OCI-LY7 (cell line): ENCODE measurements around the gene DST. TPM values are rescaled to one million over a fixed set of nuclear protein-coding genes. Genes with fewer than 3 reads are reported as not detected.

ENCODE experiments used
- BruUV-seq: library from RNA; stranded (reverse); fragments of 400-500 nt; replicated peaks from 2 replicates; lab custom pipeline; 2021; lab: Mats Ljungman, UMichigan
- CTCF ChIA-PET: fragments of 300-600 bp; sonication (Branson Sonifier 250); formaldehyde crosslinking; loops from one replicate; lab custom pipeline; 2022; ENCODE audit warnings: antibody characterized with exemption; ENCODE audit not compliant: unreplicated experiment; lab: Charles Lee
- POLR2A ChIA-PET: fragments of 300-600 bp; sonication (Branson Sonifier 250); formaldehyde crosslinking; loops from one replicate; lab custom pipeline; 2022; ENCODE audit warnings: antibody characterized with exemption; lab: Charles Lee
- DNase-seq: peaks from one replicate; pipeline ENCODE4 v3.0.0-alpha.2; 2015; ENCODE audit warnings: low spot score
- H2AFZ ChIP-seq: fragments of 200-600 bp; sonication (generic), shearing (Covaris generic); 2 replicates; pipeline ENCODE4 v1.6.1; 2014; ENCODE audit warnings: mild to moderate bottlenecking, antibody characterized with exemption, low read length, moderate library complexity
- H3K27ac ChIP-seq: fragments of 200-600 bp; sonication (generic); 2 replicates; pipeline ENCODE4 v1.5.1; 2014; ENCODE audit warnings: mixed run types, low read depth, mild to moderate bottlenecking, moderate library complexity, low read length, inconsistent platforms; ENCODE audit not compliant: poor library complexity, severe bottlenecking
- H3K36me3 ChIP-seq: fragments of 200-600 bp; sonication (generic); 2 replicates; pipeline ENCODE4 v1.6.1; 2014; ENCODE audit warnings: mild to moderate bottlenecking, antibody characterized with exemption, low read length, moderate library complexity, mixed read lengths; ENCODE audit not compliant: insufficient read depth
- H3K4me1 ChIP-seq: fragments of 200-600 bp; sonication (generic); 2 replicates; pipeline ENCODE4 v1.5.1; 2014; ENCODE audit warnings: mild to moderate bottlenecking, low read length; ENCODE audit not compliant: insufficient read depth, poor library complexity, severe bottlenecking
- H3K4me2 ChIP-seq: fragments of 200-600 bp; sonication (generic); 2 replicates; pipeline ENCODE4 v1.6.1; 2014; ENCODE audit warnings: mild to moderate bottlenecking, low read length
- H3K4me3 ChIP-seq: fragments of 200-600 bp; sonication (generic); 2 replicates; pipeline ENCODE4 v1.5.1; 2014; ENCODE audit warnings: mild to moderate bottlenecking, low read depth, low read length; ENCODE audit not compliant: poor library complexity, severe bottlenecking
- H3K79me2 ChIP-seq: fragments of 200-600 bp; sonication (generic); 2 replicates; pipeline ENCODE4 v1.6.1; 2016; ENCODE audit warnings: low read depth, mild to moderate bottlenecking, low read length, moderate library complexity, mixed read lengths; ENCODE audit not compliant: insufficient read depth
- H3K9me2 ChIP-seq: fragments of 200-600 bp; sonication (generic); 2 replicates; pipeline ENCODE4 v1.6.1; 2016; ENCODE audit warnings: mild to moderate bottlenecking, low read length, mixed read lengths; ENCODE audit not compliant: insufficient read depth
- H3K9me3 ChIP-seq: fragments of 200-600 bp; sonication (generic); 2 replicates; pipeline ENCODE4 v1.6.1; 2014; ENCODE audit warnings: mild to moderate bottlenecking, mixed run types, low read length, mixed read lengths
- H4K20me1 ChIP-seq: fragments of 200-600 bp; sonication (generic); 2 replicates; pipeline ENCODE4 v1.6.1; 2014; ENCODE audit warnings: mild to moderate bottlenecking, antibody characterized with exemption, low read length, moderate library complexity, mixed read lengths; ENCODE audit not compliant: insufficient read depth
- CTCF ChIP-seq: fragments of 200-600 bp; sonication (generic); conservative IDR thresholded peaks from 2 replicates; pipeline ENCODE4 v1.5.1; 2014; ENCODE audit warnings: mild to moderate bottlenecking, antibody characterized with exemption, low read length, moderate library complexity, mixed read lengths
- EZH2phosphoT487 ChIP-seq: fragments of 200-600 bp; sonication (generic); IDR thresholded peaks from 2 replicates; pipeline ENCODE4 v1.6.1; 2018; ENCODE audit warnings: low read depth, borderline replicate concordance, mild to moderate bottlenecking, mixed run types, antibody characterized with exemption, low read length, moderate library complexity, mixed read lengths
- intact Hi-C: fragments of 100-400 bp; cut with micrococcal nuclease; formaldehyde crosslinking; loops from one replicate; pipeline ENCODE4 v1.10.0; 2022; ENCODE audit not compliant: unreplicated experiment
- total RNA-seq, 2 experiments: library from RNA; depleted of rRNA in 1 of 2; stranded (reverse); fragments of >200 nt in 1 of 2; shearing (Covaris generic) in 1 of 2; gene quantifications; 2 replicates each; pipeline ENCODE4 v1.2.3, GENCODE V29; 2014 to 2022

Gene DST
- total RNA-seq, 2 experiments from 2014 or later: 8.4 to 19.4 TPM

- no peak overlapping the region for H3K4me2 ChIP-seq
- no peak overlapping the region for H3K27ac ChIP-seq
- POLR2A ChIA-PET: interaction anchor here (0.7 kb wide), 1 partner anchor 159 kb away, joined by 4 read pairs; no protein-coding TSS in a partner anchor
- no TSS peak for BruUV-seq
- TF ChIP-seq EZH2phosphoT487 (no peak), CTCF (no peak)
- intact Hi-C loops: no loop called here
- CTCF ChIA-PET: no interaction called here
- H3K9me2 ChIP-seq: no peaks in the 10 kb centered on the region
- no peak for DNase-seq
- H3K4me3 ChIP-seq: no peak overlapping the region
- H3K36me3 ChIP-seq: no peaks in the 10 kb centered on the region
- H3K4me1 ChIP-seq: no peaks in the 10 kb centered on the region
- no peaks in the 10 kb centered on the region for H3K9me3 ChIP-seq
- no peak overlapping the region for H2AFZ ChIP-seq
- H3K79me2 ChIP-seq: no peaks in the 10 kb centered on the region
- H4K20me1 ChIP-seq: no peaks in the 10 kb centered on the region
These were observed 14.7 kb upstream of the DST start for GRCh38 chr6:56657354-56657753.

- intact Hi-C loops: no loop called here
- BruUV-seq: no TSS peak
- CTCF ChIA-PET: no interaction called here
- Histone ChIP-seq H3K4me3 (no peak overlapping the region), H3K9me2 (no peaks in the 10 kb centered on the region), H3K79me2 (no peaks in the 10 kb centered on the region), H3K27ac (no peak overlapping the region), H4K20me1 (no peaks in the 10 kb centered on the region), H3K9me3 (no peaks in the 10 kb centered on the region), H3K4me1 (no peaks in the 10 kb centered on the region), H2AFZ (no peak overlapping the region), H3K36me3 (no peaks in the 10 kb centered on the region), H3K4me2 (no peak overlapping the region)
- no peak for DNase-seq
- POLR2A ChIA-PET: no interaction called here
- TF ChIP-seq EZH2phosphoT487: no peak
- TF ChIP-seq CTCF: no peak
These were observed 13.8 kb upstream of the DST start for GRCh38 chr6:56656466-56656865.

GRCh38 chr6:56655996-56656395, 13.3 kb upstream of the DST start:
- Histone ChIP-seq H3K27ac (no peak overlapping the region), H3K9me2 (no peaks in the 10 kb centered on the region), H3K79me2 (no peaks in the 10 kb centered on the region), H3K4me3 (no peak overlapping the region), H4K20me1 (no peaks in the 10 kb centered on the region), H3K4me1 (no peaks in the 10 kb centered on the region), H3K9me3 (no peaks in the 10 kb centered on the region), H3K4me2 (no peak overlapping the region), H3K36me3 (no peaks in the 10 kb centered on the region), H2AFZ (no peak overlapping the region)
- TF ChIP-seq CTCF: no peak
- no peak for TF ChIP-seq EZH2phosphoT487
- POLR2A ChIA-PET: no interaction called here
- no peak for DNase-seq
- intact Hi-C loops: no loop called here
- BruUV-seq: no TSS peak
- CTCF ChIA-PET: no interaction called here
